ENCODE results near the gene RGS7.

The RGS7 gene

DNA sequence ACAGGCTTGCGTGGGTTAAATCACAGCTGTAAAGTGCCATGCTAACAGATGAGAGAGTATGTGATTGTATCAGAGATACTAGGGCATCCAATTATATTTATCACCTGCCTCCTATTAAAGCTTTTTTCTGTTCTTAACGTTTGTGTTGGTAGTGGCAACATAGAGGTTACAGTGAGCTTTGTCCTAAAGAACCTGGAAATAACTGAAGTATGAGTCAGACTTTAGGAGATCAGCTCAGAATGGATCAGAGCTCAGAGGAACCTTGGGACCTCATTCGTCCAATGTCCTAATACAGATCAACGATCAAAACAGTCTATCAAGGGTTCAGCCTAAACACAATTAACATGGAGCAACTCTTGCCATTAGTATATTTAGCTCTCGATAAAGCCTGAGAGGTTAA, 81.0 kb downstream of the RGS7 start:
- no peak overlapping the region for H3K4me3 ChIP-seq (ENCODE audit: low read depth in 1 of 2, low read length in 2 of 2)
- H3K27me3 ChIP-seq (ENCODE audit: control insufficient read depth in 1 of 2, insufficient read depth in 2 of 2, low read length in 2 of 2), result no peaks in the 10 kb centered on the region
- no peak overlapping the region for H3K27ac ChIP-seq (ENCODE audit: low read depth, low read length)
- no peaks in the 10 kb centered on the region for H3K4me1 ChIP-seq (ENCODE audit: control insufficient read depth in 1 of 2, insufficient read depth in 2 of 2, low read length in 2 of 2)
- peaks cover 0 to 3% of the 10 kb centered on the region in 2 donors for H3K9me3 ChIP-seq (ENCODE audit: control insufficient read depth in 1 of 2, low read length in 2 of 2)
- no peak overlapping the region for H3K9ac ChIP-seq (ENCODE audit: low read depth in 1 of 2, low read length in 2 of 2)
- H3K36me3 ChIP-seq (ENCODE audit: control insufficient read depth in 1 of 2, insufficient read depth in 2 of 2, low read length in 2 of 2), result no peaks in the 10 kb centered on the region

DNA sequence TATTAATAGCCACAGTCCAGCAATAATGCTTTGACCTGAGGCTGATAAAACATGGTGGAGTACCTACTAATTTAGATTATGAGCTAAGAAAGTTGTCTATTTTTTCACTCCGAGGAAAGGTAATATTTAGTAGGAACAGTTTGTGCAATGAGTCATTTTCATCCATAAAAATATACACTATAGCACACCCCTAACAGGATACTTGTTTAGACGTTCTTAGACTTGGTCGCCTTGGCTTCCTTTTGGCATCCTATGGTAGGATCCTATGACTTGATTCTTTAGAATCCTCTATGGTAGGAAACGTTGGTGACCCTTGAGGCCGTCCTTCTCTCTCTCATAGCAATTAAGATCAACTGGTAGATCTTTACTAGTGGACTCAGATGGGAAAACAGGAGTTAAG, 81.8 kb downstream of the RGS7 start:
- no peaks in the 10 kb centered on the region for H3K4me1 ChIP-seq (ENCODE audit: control insufficient read depth in 1 of 2, insufficient read depth in 2 of 2, low read length in 2 of 2)
- H3K27me3 ChIP-seq (ENCODE audit: control insufficient read depth in 1 of 2, insufficient read depth in 2 of 2, low read length in 2 of 2), result no peaks in the 10 kb centered on the region
- H3K36me3 ChIP-seq (ENCODE audit: control insufficient read depth in 1 of 2, insufficient read depth in 2 of 2, low read length in 2 of 2), result no peaks in the 10 kb centered on the region
- H3K9ac ChIP-seq (ENCODE audit: low read depth in 1 of 2, low read length in 2 of 2), result no peak overlapping the region
- H3K9me3 ChIP-seq (ENCODE audit: control insufficient read depth in 1 of 2, low read length in 2 of 2), result peaks cover 0 to 3% of the 10 kb centered on the region in 2 donors
- no peak overlapping the region for H3K4me3 ChIP-seq (ENCODE audit: low read depth in 1 of 2, low read length in 2 of 2)
- H3K27ac ChIP-seq (ENCODE audit: low read depth, low read length), result no peak overlapping the region

DNA sequence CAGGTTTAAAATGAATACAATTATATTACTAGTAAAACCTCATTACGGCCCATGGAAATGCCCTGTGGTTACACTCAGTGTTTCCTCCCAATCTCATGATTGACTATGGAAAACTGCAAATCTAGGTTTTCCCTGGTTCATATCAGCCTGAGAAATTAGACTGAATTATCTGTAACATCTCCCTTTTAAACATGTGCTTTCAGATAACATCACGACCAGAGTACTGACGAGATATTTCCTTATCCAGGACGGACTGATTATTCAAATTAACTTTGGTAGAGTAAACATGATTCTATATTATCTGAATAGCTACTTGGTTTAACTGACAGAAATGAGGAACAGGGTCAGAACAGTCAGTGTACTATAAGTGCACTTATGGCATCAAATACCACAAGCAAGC, 82.3 kb downstream of the RGS7 start:
- H3K9me3 ChIP-seq (ENCODE audit: control insufficient read depth in 1 of 2, low read length in 2 of 2), result peaks cover 0 to 3% of the 10 kb centered on the region in 2 donors
- H3K4me1 ChIP-seq (ENCODE audit: control insufficient read depth in 1 of 2, insufficient read depth in 2 of 2, low read length in 2 of 2), result no peaks in the 10 kb centered on the region
- no peak overlapping the region for H3K9ac ChIP-seq (ENCODE audit: low read depth in 1 of 2, low read length in 2 of 2)
- H3K36me3 ChIP-seq (ENCODE audit: control insufficient read depth in 1 of 2, insufficient read depth in 2 of 2, low read length in 2 of 2), result no peaks in the 10 kb centered on the region
- H3K4me3 ChIP-seq (ENCODE audit: low read depth in 1 of 2, low read length in 2 of 2), result no peak overlapping the region
- H3K27me3 ChIP-seq (ENCODE audit: control insufficient read depth in 1 of 2, insufficient read depth in 2 of 2, low read length in 2 of 2), result no peaks in the 10 kb centered on the region
- no peak overlapping the region for H3K27ac ChIP-seq (ENCODE audit: low read depth, low read length)

DNA sequence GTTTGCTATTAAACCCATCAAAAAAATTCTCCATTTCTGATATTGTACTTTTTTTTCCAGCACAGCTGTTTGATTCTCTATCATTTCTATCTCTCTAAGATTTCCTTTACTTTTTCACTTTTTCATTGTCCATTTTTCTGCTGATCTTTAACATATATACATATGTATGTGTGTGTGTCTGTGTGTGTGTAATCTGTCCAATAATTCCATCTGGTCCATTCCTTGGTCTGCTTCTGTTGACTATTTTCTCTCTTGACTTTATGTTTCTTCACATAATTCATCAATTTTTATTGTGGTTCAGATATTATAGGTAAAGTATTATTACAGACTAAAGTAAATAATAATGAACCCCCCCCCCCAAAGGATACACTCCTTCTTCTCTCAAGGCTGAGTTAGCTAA, 84.2 kb downstream of the RGS7 start:
- H3K27me3 ChIP-seq (ENCODE audit: control insufficient read depth in 1 of 2, insufficient read depth in 2 of 2, low read length in 2 of 2), result no peaks in the 10 kb centered on the region
- no peak overlapping the region for H3K4me3 ChIP-seq (ENCODE audit: low read depth in 1 of 2, low read length in 2 of 2)
- H3K27ac ChIP-seq (ENCODE audit: low read depth, low read length), result no peak overlapping the region
- H3K9ac ChIP-seq (ENCODE audit: low read depth in 1 of 2, low read length in 2 of 2), result no peak overlapping the region
- no peaks in the 10 kb centered on the region for H3K4me1 ChIP-seq (ENCODE audit: control insufficient read depth in 1 of 2, insufficient read depth in 2 of 2, low read length in 2 of 2)
- H3K9me3 ChIP-seq (ENCODE audit: control insufficient read depth in 1 of 2, low read length in 2 of 2), result peaks cover 0 to 3% of the 10 kb centered on the region in 2 donors
- H3K36me3 ChIP-seq (ENCODE audit: control insufficient read depth in 1 of 2, insufficient read depth in 2 of 2, low read length in 2 of 2), result no peaks in the 10 kb centered on the region

DNA sequence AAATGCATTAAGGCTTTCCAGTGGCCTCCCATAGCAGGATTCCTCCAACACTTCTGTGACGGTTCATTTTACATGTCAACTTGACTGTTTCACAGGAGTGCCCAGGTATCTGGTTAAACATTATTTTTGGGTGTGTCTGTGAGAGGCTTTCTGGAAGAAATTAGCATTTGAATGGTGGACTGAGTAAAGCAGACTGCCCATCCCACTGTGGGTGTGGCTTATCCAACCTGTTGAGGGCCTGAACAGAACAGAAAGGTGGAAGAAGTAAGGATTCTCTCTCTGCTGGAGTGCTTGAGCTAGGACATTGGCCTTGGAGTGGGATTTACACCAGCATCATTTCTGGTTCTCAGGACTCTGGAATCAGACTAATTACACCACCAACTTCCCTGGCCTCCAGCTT, 85.6 kb downstream of the RGS7 start:
- H3K4me3 ChIP-seq (ENCODE audit: low read depth in 1 of 2, low read length in 2 of 2), result no peak overlapping the region
- no peak overlapping the region for H3K27ac ChIP-seq (ENCODE audit: low read depth, low read length)
- H3K4me1 ChIP-seq (ENCODE audit: control insufficient read depth in 1 of 2, insufficient read depth in 2 of 2, low read length in 2 of 2), result no peaks in the 10 kb centered on the region
- peaks cover 0 to 3% of the 10 kb centered on the region in 2 donors for H3K9me3 ChIP-seq (ENCODE audit: control insufficient read depth in 1 of 2, low read length in 2 of 2)
- H3K36me3 ChIP-seq (ENCODE audit: control insufficient read depth in 1 of 2, insufficient read depth in 2 of 2, low read length in 2 of 2), result no peaks in the 10 kb centered on the region
- H3K9ac ChIP-seq (ENCODE audit: low read depth in 1 of 2, low read length in 2 of 2), result no peak overlapping the region
- H3K27me3 ChIP-seq (ENCODE audit: control insufficient read depth in 1 of 2, insufficient read depth in 2 of 2, low read length in 2 of 2), result no peaks in the 10 kb centered on the region

DNA sequence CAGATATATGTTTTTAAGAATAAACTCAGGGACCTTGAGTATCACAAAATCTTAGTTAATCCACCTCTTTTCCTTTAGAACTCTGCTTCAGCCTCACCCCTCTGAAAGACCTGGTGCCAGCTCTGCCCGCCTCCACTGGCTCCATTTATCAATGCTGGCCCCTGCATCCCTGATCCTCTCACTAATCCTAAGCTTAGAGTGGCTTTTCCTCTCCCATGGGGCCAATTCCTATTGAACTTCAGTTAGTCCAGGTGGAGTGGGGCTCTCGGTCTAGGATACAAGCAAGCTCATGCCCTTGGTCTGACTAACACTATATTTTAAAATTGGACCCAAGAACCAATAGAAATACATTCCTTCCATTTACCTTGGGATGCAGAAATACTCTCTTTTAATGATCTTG, 87.0 kb downstream of the RGS7 start:
- Histone ChIP-seq H3K27me3 (ENCODE audit: control insufficient read depth in 1 of 2, insufficient read depth in 2 of 2, low read length in 2 of 2) (no peaks in the 10 kb centered on the region), H3K4me1 (ENCODE audit: control insufficient read depth in 1 of 2, insufficient read depth in 2 of 2, low read length in 2 of 2) (no peaks in the 10 kb centered on the region), H3K27ac (ENCODE audit: low read depth, low read length) (no peak overlapping the region), H3K9me3 (ENCODE audit: control insufficient read depth in 1 of 2, low read length in 2 of 2) (peaks cover 0 to 3% of the 10 kb centered on the region in 2 donors), H3K9ac (ENCODE audit: low read depth in 1 of 2, low read length in 2 of 2) (no peak overlapping the region), H3K36me3 (ENCODE audit: control insufficient read depth in 1 of 2, insufficient read depth in 2 of 2, low read length in 2 of 2) (no peaks in the 10 kb centered on the region), H3K4me3 (ENCODE audit: low read depth in 1 of 2, low read length in 2 of 2) (no peak overlapping the region)

DNA sequence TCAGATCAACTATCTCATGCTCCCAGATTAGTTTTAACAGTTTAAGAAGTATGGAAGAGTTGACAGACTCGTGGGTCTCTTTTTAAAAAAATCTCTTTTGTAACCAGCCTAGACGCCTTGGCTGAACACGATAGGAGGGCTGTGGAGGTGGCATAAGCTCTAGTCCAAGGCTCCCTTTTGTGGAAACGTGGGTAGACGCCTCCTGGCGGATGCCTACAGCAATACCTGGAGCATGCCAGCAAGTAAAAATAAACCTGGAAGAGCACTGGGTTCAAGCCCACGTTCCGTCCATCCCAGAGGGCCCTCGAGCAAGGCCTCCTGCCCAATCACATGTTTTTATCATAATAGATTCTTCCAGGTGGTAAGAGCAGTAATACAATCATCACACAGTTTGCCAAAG, 87.9 kb downstream of the RGS7 start:
- Histone ChIP-seq H3K9ac (ENCODE audit: low read depth in 1 of 2, low read length in 2 of 2) (no peak overlapping the region), H3K27me3 (ENCODE audit: control insufficient read depth in 1 of 2, insufficient read depth in 2 of 2, low read length in 2 of 2) (no peaks in the 10 kb centered on the region), H3K27ac (ENCODE audit: low read depth, low read length) (no peak overlapping the region), H3K36me3 (ENCODE audit: control insufficient read depth in 1 of 2, insufficient read depth in 2 of 2, low read length in 2 of 2) (no peaks in the 10 kb centered on the region), H3K4me3 (ENCODE audit: low read depth in 1 of 2, low read length in 2 of 2) (no peak overlapping the region), H3K9me3 (ENCODE audit: control insufficient read depth in 1 of 2, low read length in 2 of 2) (peaks cover 0 to 3% of the 10 kb centered on the region in 2 donors), H3K4me1 (ENCODE audit: control insufficient read depth in 1 of 2, insufficient read depth in 2 of 2, low read length in 2 of 2) (no peaks in the 10 kb centered on the region)

DNA sequence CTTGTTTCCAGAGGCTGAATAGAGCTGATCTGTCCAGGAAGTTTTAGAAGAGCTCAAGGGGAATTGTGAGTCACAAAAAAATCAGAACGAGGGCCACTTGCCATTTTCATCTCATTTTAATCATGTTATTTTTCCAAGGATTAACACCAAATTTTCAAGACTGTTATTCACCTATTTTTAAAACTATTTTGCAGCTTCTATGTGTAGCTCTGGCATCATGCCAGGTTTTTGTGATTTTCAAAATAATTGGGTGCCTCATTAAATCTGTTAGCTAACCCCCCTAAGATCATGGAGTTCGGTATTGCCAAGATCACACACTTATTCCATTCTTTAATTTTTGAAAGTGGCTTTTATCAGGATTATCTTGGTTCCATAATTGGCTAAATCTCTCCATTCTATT, 90.9 kb downstream of the RGS7 start:
- no peaks in the 10 kb centered on the region for H3K9me3 ChIP-seq (ENCODE audit: control insufficient read depth in 1 of 2, low read length in 2 of 2)
- H3K9ac ChIP-seq (ENCODE audit: low read depth in 1 of 2, low read length in 2 of 2), result no peak overlapping the region
- H3K27ac ChIP-seq (ENCODE audit: low read depth, low read length), result no peak overlapping the region
- H3K27me3 ChIP-seq (ENCODE audit: control insufficient read depth in 1 of 2, insufficient read depth in 2 of 2, low read length in 2 of 2), result no peaks in the 10 kb centered on the region
- H3K4me3 ChIP-seq (ENCODE audit: low read depth in 1 of 2, low read length in 2 of 2), result no peak overlapping the region
- H3K36me3 ChIP-seq (ENCODE audit: control insufficient read depth in 1 of 2, insufficient read depth in 2 of 2, low read length in 2 of 2), result no peaks in the 10 kb centered on the region
- H3K4me1 ChIP-seq (ENCODE audit: control insufficient read depth in 1 of 2, insufficient read depth in 2 of 2, low read length in 2 of 2), result no peaks in the 10 kb centered on the region

DNA sequence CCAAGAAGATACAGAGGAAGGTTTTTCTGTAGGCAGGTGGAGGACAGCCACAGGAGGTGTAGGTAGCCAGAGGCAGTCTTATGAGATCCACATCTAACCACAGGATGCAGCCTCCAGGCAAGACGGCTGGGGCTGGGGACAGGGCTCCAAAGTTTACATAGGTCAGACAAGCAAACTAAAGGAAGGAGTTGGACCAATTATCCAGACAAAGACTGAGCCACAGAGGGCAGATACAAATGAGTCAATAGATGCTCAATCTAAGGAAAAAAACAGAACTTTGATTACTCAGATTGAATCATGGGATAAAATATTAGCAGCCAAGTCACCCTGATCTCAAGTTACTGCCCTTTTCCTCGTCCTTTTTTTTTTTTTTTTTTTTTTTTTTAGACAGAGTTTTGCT, 91.6 kb downstream of the RGS7 start:
- Histone ChIP-seq H3K4me3 (ENCODE audit: low read depth in 1 of 2, low read length in 2 of 2) (no peak overlapping the region), H3K9ac (ENCODE audit: low read depth in 1 of 2, low read length in 2 of 2) (no peak overlapping the region), H3K9me3 (ENCODE audit: control insufficient read depth in 1 of 2, low read length in 2 of 2) (no peaks in the 10 kb centered on the region), H3K27ac (ENCODE audit: low read depth, low read length) (no peak overlapping the region), H3K4me1 (ENCODE audit: control insufficient read depth in 1 of 2, insufficient read depth in 2 of 2, low read length in 2 of 2) (no peaks in the 10 kb centered on the region), H3K27me3 (ENCODE audit: control insufficient read depth in 1 of 2, insufficient read depth in 2 of 2, low read length in 2 of 2) (no peaks in the 10 kb centered on the region), H3K36me3 (ENCODE audit: control insufficient read depth in 1 of 2, insufficient read depth in 2 of 2, low read length in 2 of 2) (no peaks in the 10 kb centered on the region)

DNA sequence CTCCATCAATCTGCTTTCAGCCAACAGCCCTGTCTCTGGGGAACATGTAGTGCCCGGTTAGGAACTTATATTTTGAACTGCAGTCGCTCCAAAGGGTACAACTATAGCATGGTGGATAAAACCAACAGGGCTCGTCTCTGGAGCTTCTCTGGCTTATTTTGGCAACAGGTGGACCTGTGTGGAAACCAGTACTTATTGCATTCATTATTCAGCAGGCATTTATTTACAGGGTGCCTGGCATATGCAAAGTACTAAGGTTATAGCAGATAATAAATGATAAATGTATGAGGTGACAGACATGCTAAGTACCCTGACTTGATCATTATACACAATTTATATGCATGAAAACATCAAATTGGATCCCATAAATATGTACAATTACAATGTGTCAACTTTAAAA, 93.7 kb downstream of the RGS7 start:
- Histone ChIP-seq H3K9ac (ENCODE audit: low read depth in 1 of 2, low read length in 2 of 2) (no peak overlapping the region), H3K27ac (ENCODE audit: low read depth, low read length) (no peak overlapping the region), H3K4me3 (ENCODE audit: low read depth in 1 of 2, low read length in 2 of 2) (no peak overlapping the region), H3K4me1 (ENCODE audit: control insufficient read depth in 1 of 2, insufficient read depth in 2 of 2, low read length in 2 of 2) (no peaks in the 10 kb centered on the region), H3K27me3 (ENCODE audit: control insufficient read depth in 1 of 2, insufficient read depth in 2 of 2, low read length in 2 of 2) (no peaks in the 10 kb centered on the region), H3K9me3 (ENCODE audit: control insufficient read depth in 1 of 2, low read length in 2 of 2) (no peaks in the 10 kb centered on the region), H3K36me3 (ENCODE audit: control insufficient read depth in 1 of 2, insufficient read depth in 2 of 2, low read length in 2 of 2) (no peaks in the 10 kb centered on the region)

DNA sequence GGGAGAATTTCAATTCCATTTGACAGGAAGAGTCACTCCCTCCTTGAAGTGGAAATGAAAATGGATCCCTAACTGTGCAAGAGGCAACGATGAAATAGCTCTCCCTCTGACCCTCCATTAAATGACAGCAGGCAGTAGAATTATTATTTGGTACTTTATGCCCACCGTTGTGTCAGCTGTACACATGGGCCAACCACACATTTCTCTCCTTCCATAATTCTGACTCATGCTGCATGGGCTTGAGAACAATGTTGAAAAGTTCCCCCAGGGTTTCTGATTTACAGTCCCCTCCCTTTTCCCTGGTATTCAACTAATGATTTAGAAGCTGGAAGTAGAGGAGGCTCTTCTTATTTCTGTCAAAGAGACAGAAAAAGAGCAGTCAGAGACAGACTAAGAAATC, 103.5 kb downstream of the RGS7 start:
- no peak overlapping the region for H3K9ac ChIP-seq (ENCODE audit: low read depth in 1 of 2, low read length in 2 of 2)
- peaks cover 0 to 7% of the 10 kb centered on the region in 2 donors for H3K4me1 ChIP-seq (ENCODE audit: control insufficient read depth in 1 of 2, insufficient read depth in 2 of 2, low read length in 2 of 2)
- no peak overlapping the region for H3K4me3 ChIP-seq (ENCODE audit: low read depth in 1 of 2, low read length in 2 of 2)
- H3K9me3 ChIP-seq (ENCODE audit: control insufficient read depth in 1 of 2, low read length in 2 of 2), result peaks cover 0 to 2% of the 10 kb centered on the region in 2 donors
- no peaks in the 10 kb centered on the region for H3K27me3 ChIP-seq (ENCODE audit: control insufficient read depth in 1 of 2, insufficient read depth in 2 of 2, low read length in 2 of 2)
- H3K36me3 ChIP-seq (ENCODE audit: control insufficient read depth in 1 of 2, insufficient read depth in 2 of 2, low read length in 2 of 2), result no peaks in the 10 kb centered on the region
- H3K27ac ChIP-seq (ENCODE audit: low read depth, low read length), result no peak overlapping the region

Data from duodenal mucosa (tissue), 2 donors.